ENCODE results near the gene KHDC4. TPM values are rescaled to one million over a fixed set of nuclear protein-coding genes. Genes with fewer than 3 reads are reported as not detected.

Gene KHDC4
- total RNA-seq, 1 donor from 2014 or later: 48.2 TPM

GRCh38 chr1:155946633-155947219, 12.5 kb upstream of the KHDC4 start:
- Histone ChIP-seq H3K27ac (ENCODE audit: low read depth, low read length) (no peak overlapping the region), H3K4me1 (ENCODE audit: insufficient read depth, low read length) (peaks cover 3% of the 10 kb centered on the region), H3K79me2 (ENCODE audit: insufficient read depth, low read length) (no peaks in the 10 kb centered on the region), H2AFZ (ENCODE audit: low read depth, low read length) (no peak overlapping the region), H4K20me1 (ENCODE audit: insufficient read depth, low read length) (peaks cover 36% of the 10 kb centered on the region), H3K9ac (ENCODE audit: low read length) (no peak overlapping the region), H3K9me3 (ENCODE audit: insufficient read depth, low read depth, low read length) (no peaks in the 10 kb centered on the region), H3K4me3 (ENCODE audit: insufficient read depth, low read depth, low read length) (no peak overlapping the region), H3K36me3 (ENCODE audit: insufficient read depth, low read length) (peaks cover 44% of the 10 kb centered on the region), H3K4me2 (ENCODE audit: low read length) (no peak overlapping the region), H3K27me3 (ENCODE audit: insufficient read depth, low read length) (no peaks in the 10 kb centered on the region)
- Mint-ChIP-seq H3K4me3 (ENCODE audit: unreplicated experiment) (no peak overlapping the region), H3K36me3 (ENCODE audit: low read depth, unreplicated experiment) (peaks cover 17% of the 10 kb centered on the region), H3K4me1 (ENCODE audit: low read depth, unreplicated experiment) (peaks cover 8% of the 10 kb centered on the region), H3K27ac (ENCODE audit: unreplicated experiment) (no peak overlapping the region), H3K27me3 (ENCODE audit: low read depth, unreplicated experiment) (no peaks in the 10 kb centered on the region), H3K9me3 (ENCODE audit: unreplicated experiment) (no peaks in the 10 kb centered on the region)
- DNase-seq (ENCODE audit: low read depth) (no peak), FAIRE-seq (no peak)
- TF ChIP-seq EZH2 (IDR thresholded peaks at IDR 0.05; ENCODE audit: insufficient read depth, low read length) (no peak), CTCF (IDR thresholded peaks at IDR 0.05; ENCODE audit: insufficient read depth, low read depth, low read length) (no peak)

- no peak overlapping the region for H3K4me2 ChIP-seq (ENCODE audit: low read length)
- H4K20me1 ChIP-seq (ENCODE audit: insufficient read depth, low read length): peaks cover 19% of the 10 kb centered on the region
- H3K9ac ChIP-seq (ENCODE audit: low read length): no peak overlapping the region
- Mint-ChIP-seq H3K27ac (ENCODE audit: unreplicated experiment) (no peak overlapping the region), H3K27me3 (ENCODE audit: low read depth, unreplicated experiment) (no peaks in the 10 kb centered on the region), H3K36me3 (ENCODE audit: low read depth, unreplicated experiment) (peaks cover 11% of the 10 kb centered on the region), H3K4me3 (ENCODE audit: unreplicated experiment) (no peak overlapping the region), H3K9me3 (ENCODE audit: unreplicated experiment) (no peaks in the 10 kb centered on the region), H3K4me1 (ENCODE audit: low read depth, unreplicated experiment) (peaks cover 18% of the 10 kb centered on the region)
- H3K27me3 ChIP-seq (ENCODE audit: insufficient read depth, low read length): no peaks in the 10 kb centered on the region
- no peak overlapping the region for H3K4me3 ChIP-seq (ENCODE audit: insufficient read depth, low read depth, low read length)
- H3K9me3 ChIP-seq (ENCODE audit: insufficient read depth, low read depth, low read length): no peaks in the 10 kb centered on the region
- no peak overlapping the region for H3K27ac ChIP-seq (ENCODE audit: low read depth, low read length)
- peaks cover 22% of the 10 kb centered on the region for H3K4me1 ChIP-seq (ENCODE audit: insufficient read depth, low read length)
- H2AFZ ChIP-seq (ENCODE audit: low read depth, low read length): no peak overlapping the region
- TF ChIP-seq EZH2 (IDR thresholded peaks at IDR 0.05; ENCODE audit: insufficient read depth, low read length): no peak
- TF ChIP-seq CTCF (IDR thresholded peaks at IDR 0.05; ENCODE audit: insufficient read depth, low read depth, low read length): no peak
- no peaks in the 10 kb centered on the region for H3K79me2 ChIP-seq (ENCODE audit: insufficient read depth, low read length)
- H3K36me3 ChIP-seq (ENCODE audit: insufficient read depth, low read length): peaks cover 29% of the 10 kb centered on the region
- no peak for DNase-seq (ENCODE audit: low read depth)
- no peak for FAIRE-seq
These were observed 10.2 kb upstream of the KHDC4 start for GRCh38 chr1:155944444-155944799.

GRCh38 chr1:155942578-155943141, 8.4 kb upstream of the KHDC4 start:
- no peak overlapping the region for H3K27ac Mint-ChIP-seq (ENCODE audit: unreplicated experiment)
- H3K9me3 Mint-ChIP-seq (ENCODE audit: unreplicated experiment): no peaks in the 10 kb centered on the region
- Histone ChIP-seq H2AFZ (ENCODE audit: low read depth, low read length) (no peak overlapping the region), H3K9me3 (ENCODE audit: insufficient read depth, low read depth, low read length) (no peaks in the 10 kb centered on the region), H3K4me2 (ENCODE audit: low read length) (no peak overlapping the region), H3K27ac (ENCODE audit: low read depth, low read length) (no peak overlapping the region), H3K36me3 (ENCODE audit: insufficient read depth, low read length) (peaks cover 21% of the 10 kb centered on the region), H3K4me1 (ENCODE audit: insufficient read depth, low read length) (peaks cover 28% of the 10 kb centered on the region), H3K79me2 (ENCODE audit: insufficient read depth, low read length) (no peaks in the 10 kb centered on the region), H3K27me3 (ENCODE audit: insufficient read depth, low read length) (no peaks in the 10 kb centered on the region), H4K20me1 (ENCODE audit: insufficient read depth, low read length) (peaks cover 16% of the 10 kb centered on the region), H3K9ac (ENCODE audit: low read length) (no peak overlapping the region), H3K4me3 (ENCODE audit: insufficient read depth, low read depth, low read length) (no peak overlapping the region)
- FAIRE-seq (no peak), DNase-seq (ENCODE audit: low read depth) (no peak)
- H3K4me1 Mint-ChIP-seq (ENCODE audit: low read depth, unreplicated experiment): peaks cover 18% of the 10 kb centered on the region
- H3K4me3 Mint-ChIP-seq (ENCODE audit: unreplicated experiment): no peak overlapping the region
- peaks cover 11% of the 10 kb centered on the region for H3K36me3 Mint-ChIP-seq (ENCODE audit: low read depth, unreplicated experiment)
- TF ChIP-seq CTCF (IDR thresholded peaks at IDR 0.05; ENCODE audit: insufficient read depth, low read depth, low read length) (no peak), EZH2 (IDR thresholded peaks at IDR 0.05; ENCODE audit: insufficient read depth, low read length) (no peak)
- H3K27me3 Mint-ChIP-seq (ENCODE audit: low read depth, unreplicated experiment): no peaks in the 10 kb centered on the region
